ENCODE results near the gene PDZD2.

PDZD2 gene

DNA sequence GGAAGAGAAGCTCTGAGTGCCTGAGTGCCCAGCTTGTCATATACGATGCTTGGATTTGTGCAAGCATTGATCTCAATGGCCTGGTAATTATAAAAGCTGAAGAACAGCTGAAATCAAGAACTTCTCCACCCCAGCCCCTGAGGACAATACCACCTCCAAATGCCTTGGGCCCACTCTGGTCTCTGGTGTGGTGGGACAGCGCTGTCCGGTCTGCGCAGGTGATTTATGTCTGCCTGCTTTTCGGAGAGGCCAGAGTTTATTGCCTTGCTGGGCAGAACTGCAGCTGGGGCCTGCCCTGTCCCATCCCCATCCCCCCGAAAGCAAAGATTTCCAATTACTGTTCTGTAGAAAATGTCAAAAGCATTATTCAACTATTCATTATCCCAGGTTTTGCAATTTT is 1.1 kb upstream of the PDZD2 start:
- no peak for FAIRE-seq
- DNase-seq (ENCODE audit: low spot score), result no peak

GRCh38 chr5:31638345-31638744 is 586 bp upstream of the PDZD2 start:
- FAIRE-seq (no peak), DNase-seq (ENCODE audit: low spot score) (no peak)

DNA sequence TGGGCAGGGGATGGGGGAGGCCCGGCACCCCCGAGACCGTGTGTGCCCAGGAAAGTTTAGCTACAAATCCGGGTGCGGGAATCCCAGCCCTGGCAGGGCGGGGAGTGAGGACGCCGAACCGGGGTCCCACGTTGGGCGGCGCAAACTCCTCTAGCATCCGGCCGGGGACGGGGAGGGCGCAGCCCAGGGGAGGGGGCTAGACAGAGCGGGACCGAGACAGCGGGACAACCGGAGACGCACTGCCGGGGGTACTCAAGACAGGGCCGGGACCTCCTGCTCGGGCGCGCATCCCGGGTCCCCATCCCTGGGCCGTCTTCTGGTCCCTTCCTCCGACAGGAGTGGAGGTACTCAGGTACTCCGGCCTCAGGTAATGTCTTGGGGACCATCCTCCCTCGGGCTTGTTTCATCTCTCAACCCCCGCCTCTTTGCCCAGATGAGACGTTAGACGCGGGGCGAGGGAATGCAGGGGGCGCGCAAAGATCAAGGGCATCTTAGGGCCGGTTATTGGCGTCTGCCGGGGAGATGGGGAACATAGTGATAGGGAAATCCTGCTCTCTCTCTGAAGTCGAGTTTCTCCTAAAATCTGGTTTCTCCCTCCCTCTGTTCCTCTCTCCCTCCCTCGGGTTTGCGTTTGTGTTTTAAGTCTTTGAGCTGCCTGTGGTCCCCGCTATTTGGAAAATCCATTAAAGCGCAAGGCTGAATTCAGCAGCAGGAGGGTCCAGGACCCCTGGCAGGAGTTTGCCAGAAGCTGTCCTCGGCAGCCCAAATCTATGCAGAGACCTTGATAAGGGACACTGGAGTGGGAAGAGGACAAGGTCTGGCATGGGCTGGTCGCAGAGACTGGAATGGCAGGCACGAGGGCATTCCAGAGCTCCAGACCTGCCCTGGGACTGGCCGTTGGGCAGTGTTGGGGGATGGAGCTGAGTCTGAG is 815 bp downstream of the PDZD2 start:
- FAIRE-seq (no peak), DNase-seq (ENCODE audit: low spot score) (no peak)

DNA sequence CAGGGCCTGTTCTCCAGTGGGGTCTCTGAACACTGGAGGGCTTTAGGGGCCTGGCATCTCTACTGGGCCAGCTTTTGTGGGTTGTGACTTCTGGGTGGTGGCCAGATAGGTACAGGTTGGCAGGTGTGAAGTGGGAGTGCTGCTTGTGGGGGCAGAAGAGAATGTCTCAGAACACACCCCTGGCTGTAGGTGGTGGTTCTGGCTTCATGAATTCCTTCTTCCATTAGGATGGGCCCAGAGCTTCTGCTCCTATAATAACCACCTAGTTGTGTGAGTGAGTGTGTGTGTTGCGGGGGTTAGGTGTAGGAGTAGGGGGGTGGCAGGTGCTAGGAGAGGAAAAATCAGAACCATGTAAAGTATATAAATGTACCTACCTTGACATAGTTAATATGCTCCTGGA is 1.6 kb downstream of the PDZD2 start:
- FAIRE-seq (no peak), DNase-seq (ENCODE audit: low spot score) (no peak)

GRCh38 chr5:31641059-31641458 is 2.1 kb downstream of the PDZD2 start:
- no peak for DNase-seq (ENCODE audit: low spot score)
- FAIRE-seq, result no peak

GRCh38 chr5:31641575-31641974 is 2.6 kb downstream of the PDZD2 start:
- DNase-seq (ENCODE audit: low spot score) (no peak), FAIRE-seq (no peak)

GRCh38 chr5:31645420-31646081 is 6.6 kb downstream of the PDZD2 start:
- no peak for FAIRE-seq
- no peak for DNase-seq (ENCODE audit: low spot score)

DNA sequence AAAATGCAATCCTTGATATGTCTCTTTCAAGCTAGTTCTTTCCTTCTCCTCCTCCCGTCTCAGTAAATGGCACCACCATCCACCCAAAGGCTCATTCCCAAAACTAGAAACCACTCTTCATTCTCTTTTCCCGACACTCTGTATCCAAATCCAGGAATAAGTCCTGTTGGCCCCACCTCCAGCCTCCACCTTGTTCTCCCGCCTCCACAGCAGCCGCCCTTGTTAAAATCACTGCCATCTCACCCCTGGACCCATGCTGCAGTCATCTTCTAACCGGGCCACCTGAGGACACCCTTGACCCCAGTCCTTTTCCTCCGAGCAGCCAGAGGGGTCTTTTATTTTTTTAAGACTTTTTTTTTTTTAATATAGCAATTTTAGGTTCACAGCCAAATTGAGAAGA is 9.4 kb downstream of the PDZD2 start:
- DNase-seq (ENCODE audit: low spot score), result no peak
- FAIRE-seq, result no peak

DNA sequence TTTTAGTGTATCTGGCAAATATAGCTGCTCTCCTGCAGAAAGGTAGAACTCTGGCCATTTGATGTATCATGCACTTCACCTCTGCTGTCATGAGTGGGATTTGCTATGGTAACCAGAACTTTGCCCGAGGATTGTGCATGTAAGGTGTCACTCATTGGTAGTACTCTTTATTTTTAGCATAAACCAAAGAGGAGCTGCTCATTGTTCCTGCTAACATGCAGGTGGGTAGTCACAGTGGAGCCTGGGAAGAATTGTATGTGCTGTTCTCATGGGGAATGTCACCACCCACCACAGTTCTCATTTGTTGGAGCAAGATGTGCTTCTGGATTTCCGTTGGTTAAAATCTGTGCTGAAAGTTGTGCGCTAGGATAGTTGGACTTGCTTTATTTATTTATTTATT is 12.3 kb downstream of the PDZD2 start:
- FAIRE-seq (no peak), DNase-seq (ENCODE audit: low spot score) (no peak)

DNA sequence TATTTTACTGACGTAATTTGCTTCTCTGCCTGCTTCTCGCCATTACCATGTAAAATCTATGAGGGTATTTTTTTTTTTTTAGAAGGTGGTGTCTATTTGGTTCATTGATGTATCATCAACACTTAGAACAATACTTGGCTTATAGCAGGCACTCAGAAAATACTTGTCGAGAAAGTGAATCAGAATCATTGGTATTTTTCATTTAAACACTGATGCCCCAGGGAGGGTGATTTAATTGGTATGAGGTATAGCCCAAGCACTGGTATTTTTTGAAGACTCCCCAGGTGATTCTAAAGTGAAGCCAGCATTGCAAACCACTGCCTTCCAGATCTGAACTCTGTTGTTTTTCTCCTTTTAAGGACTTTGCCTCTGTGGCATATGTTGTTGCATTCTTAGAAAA is 16.6 kb downstream of the PDZD2 start:
- FAIRE-seq (no peak), DNase-seq (ENCODE audit: low spot score) (no peak)

GRCh38 chr5:31656806-31657205 is 17.9 kb downstream of the PDZD2 start:
- DNase-seq (ENCODE audit: low spot score) (no peak), FAIRE-seq (no peak)

- FAIRE-seq (no peak), DNase-seq (ENCODE audit: low spot score) (no peak)
These were observed 18.5 kb downstream of the PDZD2 start for GRCh38 chr5:31657315-31657979.

DNA sequence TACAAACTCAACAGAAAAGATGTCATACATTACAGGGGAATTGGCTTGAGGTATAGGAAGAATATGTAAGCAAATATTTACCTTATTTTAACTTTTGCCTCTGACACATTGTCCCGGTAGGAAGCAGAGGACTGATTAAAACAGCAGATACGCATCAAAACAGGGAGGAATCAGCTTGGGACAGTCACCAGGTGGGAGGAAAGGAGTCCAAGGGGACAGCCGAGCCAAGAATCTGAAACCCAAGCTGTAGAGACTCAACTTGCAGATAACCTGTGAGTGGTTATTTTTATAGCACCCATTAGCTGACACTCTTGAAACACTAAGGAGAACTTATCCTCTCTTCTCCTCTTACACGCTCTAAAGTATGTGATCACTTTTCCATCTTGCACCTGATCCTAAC is 22.3 kb downstream of the PDZD2 start:
- DNase-seq (ENCODE audit: low spot score) (no peak), FAIRE-seq (no peak)

- FAIRE-seq (peak; percentile 87), DNase-seq (ENCODE audit: low spot score) (peak; percentile 78)
These were observed 24.6 kb downstream of the PDZD2 start for GRCh38 chr5:31663519-31663918.

GRCh38 chr5:31664566-31664965 is 25.6 kb downstream of the PDZD2 start:
- DNase-seq (ENCODE audit: low spot score) (peak; percentile 56), FAIRE-seq (peak; percentile 51)

- no peak for DNase-seq (ENCODE audit: low spot score)
- no peak for FAIRE-seq
These were observed 32.4 kb downstream of the PDZD2 start for GRCh38 chr5:31671339-31671741.

- FAIRE-seq (no peak), DNase-seq (ENCODE audit: low spot score) (no peak)
These were observed 35.5 kb downstream of the PDZD2 start for GRCh38 chr5:31674371-31674951.

DNA sequence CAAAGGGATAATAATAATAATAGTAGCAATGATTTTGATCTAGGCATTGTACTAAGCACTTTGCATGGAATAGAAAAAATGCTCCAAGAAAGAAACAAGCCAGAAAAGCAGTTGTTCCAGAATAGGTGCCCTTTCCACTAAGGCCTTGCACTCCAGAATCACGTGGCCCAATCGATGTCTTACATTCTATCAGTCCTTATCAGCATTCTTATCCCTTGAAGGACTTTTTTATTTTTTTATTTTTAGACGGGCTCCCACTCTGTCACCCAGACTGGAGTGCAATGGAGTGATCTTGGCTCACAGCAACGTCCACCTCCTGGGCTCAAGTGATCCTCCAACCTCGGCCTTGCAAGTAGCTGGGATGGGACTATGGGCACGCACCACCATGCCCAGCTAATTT is 36.5 kb downstream of the PDZD2 start:
- DNase-seq (ENCODE audit: low spot score), result no peak
- FAIRE-seq, result no peak

- FAIRE-seq, result no peak
- no peak for DNase-seq (ENCODE audit: low spot score)
These were observed 39.2 kb downstream of the PDZD2 start for GRCh38 chr5:31678180-31678579.

- FAIRE-seq (no peak), DNase-seq (ENCODE audit: low spot score) (no peak)
These were observed 41.6 kb downstream of the PDZD2 start for GRCh38 chr5:31680528-31680927.

- FAIRE-seq, result no peak
- DNase-seq (ENCODE audit: low spot score), result no peak
These were observed 43.1 kb downstream of the PDZD2 start for GRCh38 chr5:31682025-31682424.

DNA sequence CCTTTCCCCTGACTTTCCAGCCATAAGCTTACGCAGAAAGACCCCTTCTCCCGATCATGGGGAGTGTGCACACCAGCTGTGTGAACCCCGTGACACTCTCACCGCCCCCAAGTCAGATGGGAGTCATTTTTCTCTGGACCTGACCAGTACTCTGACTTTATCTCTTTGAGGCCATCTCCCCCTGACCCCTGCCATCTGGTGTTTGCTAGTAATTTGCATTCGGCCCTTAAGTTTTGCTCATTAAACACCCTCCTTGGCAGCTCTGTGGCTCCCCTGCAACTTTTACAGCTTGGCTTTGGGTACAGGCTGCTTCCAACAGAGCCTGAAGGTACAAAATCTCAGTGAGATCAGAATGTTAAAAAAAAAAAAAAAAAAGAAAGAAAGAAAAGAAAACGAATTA is 43.9 kb downstream of the PDZD2 start:
- DNase-seq (ENCODE audit: low spot score) (no peak), FAIRE-seq (no peak)
